IPS-11a (cell line): ENCODE data around the gene HNRNPF.
"Not testable (repeated sequence)": the region's sequence is repeated elsewhere in the genome, so short reads cannot be mapped to it uniquely, and the experiment has no call there.

Source experiments
- H3K4me3 ChIP-seq: one replicate; pipeline ENCODE4 v1.5.1; 2013; ENCODE audit warnings: low read depth, low read length, control low read depth

Gene HNRNPF

DNA sequence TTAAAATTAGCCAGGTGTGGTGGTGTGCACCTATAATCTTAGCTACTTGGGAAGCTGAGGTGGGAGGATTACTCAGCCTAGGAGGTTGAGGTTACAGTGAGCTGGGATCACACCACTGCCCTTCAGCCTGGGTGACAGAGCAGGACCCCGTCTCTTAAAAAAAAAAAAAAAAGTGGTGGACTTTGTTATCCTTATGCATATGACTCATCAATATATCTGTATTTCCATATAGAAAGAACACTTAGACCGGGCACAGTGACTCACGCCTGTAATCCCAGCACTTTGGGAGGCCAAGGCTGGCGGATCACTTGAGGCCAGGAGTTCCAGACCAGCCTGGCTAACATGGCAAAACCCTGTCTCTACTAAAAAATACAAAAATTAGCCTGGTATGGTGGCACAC is 13.0 kb upstream of the HNRNPF start:
- not testable (repeated sequence) for H3K4me3 ChIP-seq

DNA sequence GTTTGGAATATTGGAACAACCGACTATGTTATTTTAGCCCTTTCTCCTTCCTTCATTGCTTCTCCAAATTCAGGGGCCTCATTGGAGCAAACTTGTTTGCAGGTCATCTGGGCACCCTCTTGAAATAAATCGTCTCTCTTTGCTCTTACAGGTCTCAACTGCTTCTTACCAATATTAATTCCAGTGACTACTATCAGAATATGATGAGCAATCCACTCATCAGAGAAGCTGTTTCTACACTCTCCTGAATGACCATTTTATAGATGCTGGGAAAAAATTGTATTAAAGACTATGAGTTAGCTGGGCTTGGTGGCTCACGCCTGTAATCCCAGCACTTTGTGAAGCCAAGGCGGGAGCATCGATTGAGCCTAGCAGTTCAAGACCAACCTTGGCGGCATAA is 12.5 kb upstream of the HNRNPF start:
- no peak overlapping the region for H3K4me3 ChIP-seq

DNA sequence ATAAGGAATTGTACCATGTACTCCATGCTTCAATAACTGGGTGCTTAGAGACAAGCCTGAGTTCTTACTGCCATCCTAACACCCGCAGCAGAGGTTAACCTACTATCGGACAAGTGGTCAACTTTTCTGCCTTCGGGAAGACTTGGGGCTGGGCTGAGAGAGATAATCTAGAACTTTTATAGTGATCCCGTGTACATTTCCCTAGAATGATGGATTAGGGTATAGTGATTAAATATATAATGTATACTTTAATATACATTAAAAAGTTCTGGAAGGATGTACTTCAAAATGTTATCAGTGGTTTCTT is 12.2 kb upstream of the HNRNPF start:
- peak overlapping the region; percentile 21 for H3K4me3 ChIP-seq

DNA sequence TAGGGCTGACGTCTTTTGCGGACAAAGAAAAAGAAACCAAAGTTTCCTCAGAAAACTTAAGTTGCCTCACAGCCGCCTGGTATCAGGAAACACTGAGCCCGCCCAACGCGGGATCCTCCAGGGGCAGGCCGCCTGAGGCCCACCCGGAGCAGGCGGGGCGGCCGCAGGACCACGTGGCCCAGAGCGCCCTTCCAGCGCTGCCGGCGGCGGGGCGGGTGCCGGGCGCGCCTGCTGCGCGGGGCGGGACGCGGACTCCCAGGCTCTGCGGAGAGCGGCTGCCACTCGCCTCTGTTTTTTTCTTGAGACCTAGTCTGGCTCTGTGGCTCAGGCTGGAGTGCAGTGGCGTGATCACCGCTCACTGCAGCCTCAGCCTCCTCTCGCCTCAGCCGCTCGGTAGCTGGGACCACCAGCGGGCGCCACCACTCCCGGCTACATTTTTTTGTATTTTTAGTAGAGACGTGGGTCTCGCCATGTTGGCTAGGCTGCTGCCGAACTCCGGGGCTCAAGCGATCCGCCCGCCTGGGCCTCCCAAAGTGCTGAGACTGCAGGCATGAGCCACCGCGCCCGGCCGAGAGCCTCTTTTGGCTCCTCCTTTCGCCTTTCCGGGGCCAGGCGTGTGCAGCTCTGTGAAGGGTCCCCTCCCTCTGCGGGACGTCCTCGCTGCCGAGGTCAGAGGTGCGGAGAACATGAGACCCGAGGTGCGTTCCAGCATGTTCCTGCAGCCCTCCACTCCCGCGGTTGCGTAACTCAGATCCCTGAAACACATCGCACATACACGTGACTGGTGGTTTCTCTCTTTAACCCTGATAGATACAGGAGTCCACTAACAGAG is 11.6 kb upstream of the HNRNPF start:
- peak overlapping the region; percentile 21 for H3K4me3 ChIP-seq

DNA sequence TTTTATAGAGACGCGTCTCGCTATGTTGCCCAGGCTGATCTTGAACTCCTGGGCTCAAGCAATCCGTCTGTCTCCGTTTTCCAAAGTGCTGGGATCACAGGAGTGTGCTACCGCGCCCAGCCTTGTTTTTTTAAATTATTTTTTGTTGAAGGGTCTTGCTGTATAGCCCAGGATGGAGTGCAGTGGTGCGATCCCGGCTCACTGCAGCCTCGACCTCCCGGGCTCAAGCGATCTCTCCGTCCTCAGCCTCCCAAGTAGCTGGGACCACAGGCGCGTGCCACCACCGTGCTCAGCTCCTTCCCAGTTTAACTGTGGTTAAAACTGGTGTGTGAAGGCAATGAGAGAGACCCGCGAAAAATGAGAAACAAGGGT is 11.0 kb upstream of the HNRNPF start:
- H3K4me3 ChIP-seq, result no peak overlapping the region

DNA sequence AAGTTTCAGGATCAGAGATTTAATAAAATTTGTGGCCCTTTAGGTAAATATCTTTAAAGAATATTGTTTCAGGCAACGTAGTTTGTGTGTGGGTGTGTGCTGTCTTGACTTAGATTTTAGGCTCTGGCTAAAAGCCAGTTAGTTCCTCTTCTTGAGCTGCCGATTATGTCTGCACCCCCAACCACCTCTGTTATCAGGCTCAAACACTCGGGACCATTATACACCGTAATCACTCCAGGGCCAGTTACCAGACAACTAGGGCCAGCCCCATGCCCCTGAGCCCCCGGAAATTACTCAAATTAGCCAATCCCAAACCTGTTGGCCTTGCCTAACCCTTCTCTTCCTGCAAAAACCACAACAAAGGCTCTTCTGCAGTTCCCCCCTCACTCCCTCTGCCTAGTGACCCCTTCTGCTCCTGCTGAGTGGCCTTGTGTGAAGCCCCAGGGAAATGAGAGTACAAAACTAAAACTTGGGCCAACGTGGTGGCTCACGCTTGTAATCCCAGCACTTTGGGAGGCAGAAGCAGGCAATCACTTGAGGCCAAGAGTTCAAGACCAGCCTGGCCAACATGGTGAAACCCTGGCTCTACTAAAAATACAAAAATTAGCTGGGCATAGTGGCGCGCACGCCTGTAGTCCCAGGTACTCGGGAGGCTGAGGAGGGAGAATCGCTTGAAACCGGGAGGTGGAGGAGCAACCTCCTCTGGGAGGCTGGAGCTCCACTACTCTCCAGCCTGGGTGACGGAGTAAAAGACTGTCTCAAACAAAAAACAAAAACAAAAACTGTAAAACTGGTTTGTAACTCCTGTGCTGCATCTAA is 9.2 kb upstream of the HNRNPF start:
- H3K4me3 ChIP-seq, result no peak overlapping the region

DNA sequence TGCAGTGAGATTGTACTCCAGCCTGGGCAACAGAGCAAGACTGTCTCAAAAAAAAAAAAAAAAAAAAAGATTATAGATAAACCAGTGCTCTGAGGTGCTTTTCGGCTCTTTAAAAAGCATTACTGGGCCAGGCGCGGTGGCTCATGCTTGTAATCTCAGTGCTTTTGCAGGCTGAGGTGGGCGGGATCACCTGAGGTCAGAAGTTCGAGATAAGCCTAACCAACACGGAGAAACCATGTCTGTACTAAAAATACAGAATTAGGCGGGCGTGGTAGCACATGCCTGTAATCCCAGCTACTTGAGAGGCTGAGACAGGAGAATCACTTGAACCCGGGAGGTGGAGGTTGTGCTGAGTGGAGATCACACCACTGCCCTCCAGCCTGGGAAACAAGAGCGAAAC is 6.6 kb upstream of the HNRNPF start:
- no peak overlapping the region for H3K4me3 ChIP-seq

DNA sequence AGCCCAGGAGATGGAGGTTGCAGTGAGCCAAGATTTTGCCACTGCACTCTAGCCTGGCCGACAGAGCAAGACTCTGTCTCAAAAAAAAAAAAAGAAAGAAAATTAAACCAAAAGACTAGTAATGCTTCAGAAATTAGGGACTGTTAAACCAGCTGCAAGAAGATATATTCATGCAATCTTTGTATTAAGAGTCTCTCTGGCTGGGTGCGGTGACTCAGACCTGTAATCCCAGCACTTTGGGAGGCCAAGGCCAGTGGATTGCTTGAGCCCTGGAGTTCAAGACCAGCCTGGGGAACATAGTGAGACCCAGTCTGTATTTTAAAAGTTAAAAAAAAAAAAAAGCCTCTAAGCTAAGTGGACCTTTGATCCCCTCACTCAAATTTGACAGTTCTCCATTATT is 2.5 kb upstream of the HNRNPF start:
- no peak overlapping the region for H3K4me3 ChIP-seq

DNA sequence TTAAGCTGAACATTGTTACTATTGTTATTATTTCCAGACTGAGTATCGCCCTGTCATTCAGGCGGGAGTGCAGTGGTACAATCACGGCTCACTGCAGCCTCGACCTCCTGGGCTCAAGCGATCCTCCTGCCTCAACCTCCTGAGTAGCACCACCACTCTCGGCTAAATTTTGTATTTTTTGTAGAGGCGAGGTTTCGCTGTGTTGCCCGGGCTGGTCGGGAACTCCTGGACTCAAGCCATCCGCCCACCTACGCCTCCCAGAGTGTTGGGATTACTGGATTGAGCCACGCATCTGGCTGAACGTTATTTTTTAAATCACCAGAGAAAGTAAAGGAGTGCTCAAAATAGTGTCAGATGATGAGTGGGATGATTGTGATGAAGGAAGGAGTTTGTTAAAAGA is 1.4 kb upstream of the HNRNPF start:
- no peak overlapping the region for H3K4me3 ChIP-seq

DNA sequence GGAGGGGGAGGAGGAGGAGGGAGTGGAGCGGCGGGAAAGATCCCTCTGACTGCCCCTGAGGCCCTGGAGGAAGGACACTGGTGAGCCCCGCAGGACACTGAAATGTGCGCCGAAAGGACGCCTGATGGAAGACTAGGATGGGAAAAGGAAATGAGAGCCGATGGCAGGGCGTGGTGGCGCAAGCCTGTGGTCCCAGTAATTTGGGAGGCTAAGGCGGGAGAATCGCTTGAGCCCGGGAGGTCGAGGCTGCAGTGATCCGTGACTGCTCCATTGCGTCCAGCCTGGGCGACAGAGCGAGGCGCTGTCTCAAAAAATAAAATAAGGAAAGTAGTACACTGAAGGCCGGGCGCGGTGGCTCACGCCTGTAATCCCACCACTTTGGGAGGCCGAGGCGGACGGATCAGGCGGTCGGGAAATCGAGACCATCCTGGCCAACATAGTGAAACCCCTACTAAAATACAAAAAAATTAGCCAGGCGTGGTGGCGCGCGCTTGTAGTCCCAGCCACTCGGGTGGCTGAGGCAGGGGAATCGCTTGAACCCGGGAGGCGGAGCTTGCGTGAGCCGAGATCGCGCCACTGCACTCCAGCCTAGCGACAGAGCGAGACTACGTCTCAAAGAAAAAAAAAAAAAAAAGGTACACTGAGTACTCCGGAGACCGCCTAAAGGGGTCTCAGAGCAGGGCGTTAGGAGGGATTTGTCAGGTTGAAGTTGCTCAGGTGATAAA is 561 bp upstream of the HNRNPF start:
- H3K4me3 ChIP-seq, result peak overlapping the region; percentile 33

DNA sequence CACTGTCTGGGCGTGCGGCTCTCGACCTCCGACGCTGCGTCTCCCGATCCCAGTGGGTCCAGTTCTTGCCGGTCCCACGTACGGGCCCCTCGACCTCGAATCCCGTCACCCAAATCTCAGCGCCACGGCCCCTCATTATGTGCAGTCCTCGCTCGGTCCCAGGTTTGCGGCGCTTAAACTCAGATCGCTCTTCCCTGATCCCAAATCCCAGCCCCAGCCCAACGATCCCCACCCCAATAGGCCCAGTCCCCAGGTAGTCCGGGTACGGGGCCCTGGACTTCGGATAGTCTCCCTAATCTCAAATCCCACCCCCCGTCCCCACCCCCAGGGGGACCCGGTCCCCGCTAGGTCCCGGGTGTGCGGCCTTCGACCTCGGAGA is 666 bp downstream of the HNRNPF start:
- H3K4me3 ChIP-seq, result peak overlapping the region; percentile 83

DNA sequence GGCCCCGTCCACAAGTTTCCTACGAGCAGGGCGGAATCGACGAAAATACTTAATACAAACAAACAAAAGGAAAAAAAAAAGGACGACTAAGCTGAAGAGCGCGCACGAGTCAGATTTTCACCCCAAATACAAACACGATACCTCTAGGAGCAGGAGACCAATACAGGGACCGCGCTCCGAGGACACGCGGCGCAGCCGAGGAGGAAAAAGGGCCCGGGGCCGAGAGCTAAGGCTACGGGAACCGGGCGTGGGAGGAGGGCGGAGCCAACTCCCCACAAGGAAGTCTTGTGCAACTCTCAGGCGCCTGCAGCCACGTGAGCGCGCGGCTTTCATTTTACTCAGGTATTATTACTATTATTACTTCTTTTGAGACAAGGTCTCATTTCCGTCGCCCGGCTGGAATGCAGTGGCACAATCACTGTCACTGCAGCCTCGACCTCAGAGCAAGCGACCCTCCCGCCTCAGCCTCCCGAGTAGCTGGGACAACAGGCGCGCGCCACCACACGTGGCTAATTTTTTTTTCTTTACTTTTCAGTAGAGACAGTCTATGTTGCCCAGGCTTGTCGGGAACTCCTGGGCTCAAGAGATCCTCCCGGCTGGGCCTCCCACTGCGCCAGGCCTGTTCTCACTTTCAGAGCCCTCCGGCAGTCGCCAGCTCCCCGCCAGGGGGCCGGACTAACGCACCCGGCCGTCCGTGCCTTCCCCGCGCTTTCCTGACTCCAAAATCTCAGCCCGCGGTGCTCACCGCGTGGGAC is 1.2 kb downstream of the HNRNPF start:
- peak overlapping the region; percentile 83 for H3K4me3 ChIP-seq

DNA sequence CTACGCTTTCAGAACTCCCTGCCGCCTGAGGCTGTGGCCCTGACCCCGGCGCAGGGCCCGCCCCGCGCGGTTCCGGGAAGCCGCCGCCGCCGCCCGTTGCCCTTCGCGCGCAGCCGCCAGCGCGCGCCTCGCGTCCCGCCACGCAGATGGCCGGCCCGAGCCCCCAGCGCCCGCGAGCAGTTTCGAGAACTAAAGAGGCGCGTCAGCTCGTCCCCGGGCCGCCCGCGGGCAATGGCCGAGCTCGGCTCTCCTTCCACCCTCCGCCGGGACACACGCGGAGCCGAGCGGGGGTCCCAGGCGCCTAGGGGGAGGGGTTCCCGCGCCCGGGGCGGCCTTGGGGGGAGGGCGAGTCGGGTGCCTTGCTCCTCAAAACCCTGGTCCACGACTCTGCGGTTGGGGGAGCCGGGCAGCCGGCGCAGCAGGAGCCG is 1.8 kb downstream of the HNRNPF start:
- peak overlapping the region; percentile 83 for H3K4me3 ChIP-seq

DNA sequence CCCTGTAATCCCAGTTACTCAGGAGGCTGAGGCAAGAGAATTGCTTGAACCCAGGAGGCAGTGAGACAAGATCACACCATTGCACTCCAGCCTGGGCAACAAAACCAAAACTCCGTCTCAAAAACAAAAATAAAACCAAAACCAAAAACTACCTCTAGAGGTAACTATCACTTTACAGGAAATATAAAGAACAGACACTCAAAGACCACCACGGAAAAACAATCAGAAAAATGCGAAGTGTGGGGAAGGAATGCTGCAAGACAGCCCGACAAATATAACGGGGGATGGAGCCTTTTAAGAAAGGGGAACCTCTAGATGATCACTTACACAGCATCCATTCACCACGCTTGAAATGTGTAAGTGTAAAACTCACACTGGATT is 4.3 kb downstream of the HNRNPF start:
- H3K4me3 ChIP-seq, result no peak overlapping the region

DNA sequence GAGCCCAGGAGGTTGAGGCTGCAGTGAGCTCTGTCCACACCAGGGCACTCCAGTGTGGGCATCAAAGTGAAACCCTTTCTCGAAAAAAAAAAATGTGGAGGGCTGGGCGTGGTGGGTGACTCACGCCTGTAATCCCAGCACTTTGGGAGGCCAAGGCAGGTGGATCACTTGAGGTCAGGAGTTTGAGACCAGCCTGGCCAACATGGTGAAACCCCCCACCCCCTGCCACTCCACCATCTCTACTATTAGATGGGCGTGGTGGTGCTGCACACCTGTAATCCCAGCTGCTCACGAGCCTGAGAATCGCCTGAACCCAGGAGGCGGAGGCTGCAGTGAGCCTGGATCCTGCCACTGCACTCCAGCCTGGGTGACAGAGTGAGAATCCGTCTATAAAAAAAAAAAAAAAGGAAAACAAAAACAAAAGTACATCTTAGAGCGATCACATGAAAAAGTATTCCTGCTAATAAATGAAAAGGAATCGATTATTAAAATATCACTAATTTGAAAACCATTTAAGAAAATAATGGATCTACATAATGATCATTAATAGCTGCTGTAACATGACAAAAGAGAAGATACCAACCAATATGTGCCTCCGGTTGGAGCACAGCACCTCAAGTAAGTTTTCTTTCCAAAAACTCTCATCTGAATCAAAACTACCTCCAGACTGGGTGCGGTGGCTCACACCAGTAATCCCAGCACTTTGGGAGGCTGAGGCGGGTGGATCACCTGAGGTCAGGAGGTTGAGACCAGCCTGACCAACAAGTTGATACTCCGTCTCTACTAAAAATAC is 4.9 kb downstream of the HNRNPF start:
- no peak overlapping the region for H3K4me3 ChIP-seq

DNA sequence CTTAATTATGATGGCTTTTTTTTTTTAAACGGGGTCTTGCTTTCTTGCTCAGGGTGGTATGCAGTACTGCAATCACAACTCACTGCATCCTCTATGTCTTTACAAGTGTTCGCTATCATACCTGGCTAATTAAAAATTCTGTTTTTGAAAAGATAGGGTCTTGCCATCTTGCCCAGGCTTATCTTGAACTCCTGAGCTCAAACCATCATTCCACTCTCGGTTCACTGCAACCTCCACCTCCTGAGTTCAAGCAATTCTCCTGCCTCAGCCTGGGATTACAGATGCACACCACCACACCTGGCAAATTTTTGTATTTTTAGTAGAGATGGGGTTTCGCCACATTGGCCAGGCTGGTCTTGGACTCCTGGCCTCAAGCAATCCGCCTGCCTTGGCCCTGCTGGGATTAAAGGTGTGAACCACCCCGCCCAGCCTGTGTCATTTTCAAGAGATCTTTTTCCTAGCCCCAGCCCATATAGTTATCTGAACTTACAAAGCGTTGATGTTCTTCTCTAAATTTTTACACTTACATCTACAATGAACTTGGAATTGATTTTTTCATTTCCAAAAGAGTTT is 6.0 kb downstream of the HNRNPF start:
- H3K4me3 ChIP-seq, result no peak overlapping the region

DNA sequence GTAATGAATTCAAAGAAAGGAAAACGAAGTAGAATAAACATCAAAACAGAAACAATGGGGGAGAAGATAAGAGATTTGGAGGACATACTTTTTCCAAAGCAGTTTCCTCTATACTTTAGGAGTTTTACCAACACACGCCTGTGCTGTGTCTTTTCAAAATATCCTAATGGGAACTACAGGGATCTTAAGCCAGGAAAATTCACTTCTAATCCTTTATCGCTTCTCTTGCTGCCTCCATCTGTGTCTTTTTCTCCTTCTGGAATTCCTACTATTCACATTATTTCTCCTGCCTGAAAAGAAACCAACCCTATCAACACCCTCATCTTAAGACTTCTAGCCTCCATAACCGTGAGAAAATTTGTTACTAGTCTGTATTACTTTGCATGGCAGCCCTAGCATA is 6.8 kb downstream of the HNRNPF start:
- H3K4me3 ChIP-seq, result no peak overlapping the region

DNA sequence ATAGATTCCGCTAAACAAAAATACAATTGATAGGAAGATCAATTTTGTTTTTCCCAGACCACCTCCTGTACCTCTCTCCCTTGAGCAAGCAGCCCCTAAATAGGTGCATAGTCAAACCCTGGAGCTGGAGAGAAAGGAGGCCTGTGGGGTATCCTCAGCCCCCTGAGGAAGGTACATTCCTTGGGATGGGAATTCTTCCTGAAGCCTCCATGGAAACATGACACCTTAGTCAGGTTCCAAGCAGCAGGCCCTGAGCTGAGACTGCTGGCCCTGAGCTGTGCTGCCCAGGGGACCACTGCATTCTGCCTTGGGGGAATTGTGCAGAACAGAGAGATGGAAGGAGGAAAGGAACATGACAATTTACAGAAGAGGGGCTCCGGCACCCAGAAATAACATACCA is 7.4 kb downstream of the HNRNPF start:
- H3K4me3 ChIP-seq, result no peak overlapping the region

DNA sequence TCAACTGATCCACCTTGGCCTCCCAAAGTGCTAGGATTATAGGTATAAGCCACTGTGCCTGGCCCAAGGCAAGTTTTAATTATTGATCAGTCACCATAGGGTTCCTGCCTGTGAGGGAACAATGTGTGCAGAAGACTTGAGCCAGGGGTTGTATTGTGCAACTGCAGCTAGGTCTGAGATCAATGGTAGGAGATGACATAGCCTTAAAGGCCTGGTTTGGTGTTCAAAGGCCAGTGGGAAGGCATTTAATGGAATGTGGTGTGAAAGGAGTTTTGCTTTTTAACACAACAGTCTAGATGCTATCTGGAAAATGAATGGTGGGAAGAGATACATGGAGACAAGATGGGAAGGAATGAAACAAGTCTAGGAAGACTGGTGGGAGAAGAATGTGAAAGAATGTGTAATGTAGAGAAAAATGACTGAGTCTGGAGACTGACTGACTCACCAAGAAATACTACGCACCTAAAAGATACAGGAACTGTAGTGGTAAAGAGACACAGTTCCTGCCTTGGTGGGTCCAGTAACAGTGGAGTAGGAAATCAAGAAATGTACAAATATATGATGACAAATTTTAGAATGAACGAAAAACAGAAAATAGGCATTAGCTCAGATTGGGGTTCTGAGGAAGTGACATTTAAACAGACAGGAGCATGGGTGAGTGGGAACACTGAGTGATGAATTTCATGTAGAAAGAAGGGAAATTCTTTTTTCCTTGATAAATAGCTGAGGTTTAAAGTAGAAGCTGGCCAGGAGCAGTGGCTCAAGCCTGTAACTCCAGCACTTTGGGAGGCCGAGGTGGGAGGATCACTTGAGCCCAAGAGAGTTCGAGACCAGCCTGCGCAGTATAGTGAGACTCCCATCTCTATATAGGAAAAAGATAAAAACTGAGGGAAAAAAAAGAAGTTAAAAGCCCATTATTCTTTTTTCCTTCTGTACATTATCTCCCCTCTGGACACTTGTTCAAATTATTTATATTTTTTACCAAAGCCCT is 9.4 kb downstream of the HNRNPF start:
- no peak overlapping the region for H3K4me3 ChIP-seq
